Dermis blood vessel endothelial cell (primary cell): ENCODE results near the gene COL5A2. TPM values are rescaled to one million over a fixed set of nuclear protein-coding genes. Genes with fewer than 3 reads are reported as not detected.
A peak's percentile ranks its signal among the peaks of the same experiment; 100 is the strongest.

Source experiments
- DNase-seq: peaks from one replicate; pipeline ENCODE4 v3.0.0; 2010
- total RNA-seq: library from RNA; depleted of rRNA; stranded (reverse); fragments of >200 nt; gene quantifications from 2 replicates; pipeline ENCODE4 v1.2.3, GENCODE V29; 2014

The COL5A2 gene
- total RNA-seq, 1 donor from 2014 or later = 87.1 TPM

DNA sequence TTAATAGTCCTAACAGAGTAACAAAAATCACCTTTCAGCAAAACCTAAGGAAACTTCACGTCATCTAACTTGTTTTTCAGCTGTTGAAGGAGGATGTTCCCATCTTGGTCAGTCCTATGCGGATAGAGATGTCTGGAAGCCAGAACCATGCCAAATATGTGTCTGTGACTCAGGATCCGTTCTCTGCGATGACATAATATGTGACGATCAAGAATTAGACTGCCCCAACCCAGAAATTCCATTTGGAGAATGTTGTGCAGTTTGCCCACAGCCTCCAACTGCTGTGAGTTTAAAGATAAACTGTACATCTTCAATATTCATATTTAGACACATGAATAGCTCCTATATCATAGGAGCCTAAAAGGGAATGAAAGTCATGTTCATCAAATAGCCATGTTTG is 194.9 kb downstream of the COL5A2 start:
- no peak for DNase-seq

DNA sequence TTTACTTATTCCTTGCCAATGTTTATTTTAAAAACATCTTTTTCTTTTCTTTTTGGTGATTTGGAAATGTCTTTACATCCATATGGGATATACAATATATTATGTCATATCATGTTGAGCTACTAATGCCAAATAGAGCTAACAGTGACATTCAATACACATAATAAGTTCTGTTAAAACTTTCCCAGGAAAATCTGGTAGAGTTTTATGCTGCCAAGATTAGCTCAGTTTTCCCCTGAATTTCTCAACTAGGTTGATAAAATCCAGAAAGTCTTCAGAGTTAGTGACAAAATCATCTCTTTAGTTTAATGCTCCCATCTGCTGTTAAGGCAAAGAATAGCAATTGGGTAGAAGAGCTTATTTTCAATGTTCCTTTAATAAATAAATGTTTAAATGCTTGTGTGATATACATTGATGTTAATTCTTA is 195.5 kb downstream of the COL5A2 start:
- DNase-seq = peak; percentile 42

DNA sequence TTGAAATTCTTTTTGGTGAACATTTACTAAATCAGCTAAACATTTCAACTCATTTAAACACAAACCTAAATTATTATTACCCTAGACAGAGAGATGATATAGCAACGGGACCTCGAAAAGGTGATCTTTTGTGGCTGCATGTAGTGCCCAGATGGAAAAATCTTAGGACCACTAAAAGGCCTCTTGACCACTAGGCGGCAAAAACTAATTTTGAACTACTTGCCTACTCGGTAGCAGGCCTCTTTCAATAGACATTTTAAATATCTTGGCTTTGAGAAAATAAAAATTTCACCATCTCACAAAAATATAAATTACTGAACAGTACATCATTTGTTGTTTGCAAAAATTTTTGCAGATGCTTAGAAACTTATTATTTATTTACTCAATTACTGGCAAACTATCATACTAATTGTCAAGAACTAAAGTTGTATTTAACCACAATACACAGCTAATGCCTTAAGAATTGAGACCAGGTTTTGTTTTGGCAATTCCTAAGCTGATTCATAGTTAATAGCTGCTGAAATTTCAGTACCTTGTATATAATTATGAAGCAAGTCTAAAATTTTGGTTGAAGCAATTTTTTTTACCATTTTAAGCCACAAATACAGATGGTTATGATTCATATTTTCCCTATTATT is 196.0 kb downstream of the COL5A2 start:
- peak; percentile 15 for DNase-seq

Other genes starting within 250 kb of the COL5A2 start
- 4.2 and 10.9 TPM in 2 replicates for gene COL3A1, start 205.4 kb downstream of the COL5A2 start, total RNA-seq